ENCODE measurements around the gene SORCS2.

SORCS2 gene

DNA sequence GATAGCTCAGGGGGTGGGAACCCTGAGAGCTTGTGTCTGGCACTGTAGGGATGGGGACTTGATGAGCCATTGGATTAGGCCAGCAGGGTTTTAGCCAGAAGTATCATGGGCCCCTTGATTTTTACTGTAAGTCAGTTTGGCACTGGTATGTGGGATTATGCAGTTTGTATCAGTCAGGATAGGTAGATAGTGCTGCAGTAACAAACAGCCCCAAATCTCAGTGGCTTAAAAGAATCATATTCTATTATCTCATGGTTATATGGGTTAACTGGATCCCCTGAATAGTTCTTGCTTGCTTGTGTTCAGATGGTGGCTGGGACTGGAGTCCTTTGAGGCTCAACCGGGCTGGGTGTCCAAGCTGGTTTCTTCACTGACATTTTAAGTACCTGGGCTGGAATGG, 56.5 kb downstream of the SORCS2 start:
- DNase-seq = no peak

DNA sequence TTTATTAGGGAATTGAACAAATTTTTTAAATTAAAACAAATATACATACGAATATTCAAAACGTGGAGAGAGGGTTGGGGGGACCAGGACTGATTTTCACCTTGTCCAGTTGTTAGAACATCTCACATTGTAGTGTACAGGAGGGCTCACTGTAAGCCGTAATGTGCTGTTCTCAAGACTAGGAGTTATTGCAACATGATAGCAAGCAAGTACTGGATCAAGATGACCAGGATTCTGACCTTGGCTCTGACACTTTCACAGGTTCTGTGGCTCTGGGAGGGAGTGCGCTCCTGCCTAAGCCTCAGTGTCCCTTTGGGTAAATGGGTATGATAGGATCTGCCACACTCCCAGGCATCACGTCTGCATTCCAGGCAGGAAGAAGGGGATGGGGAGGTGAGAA, 59.0 kb downstream of the SORCS2 start:
- DNase-seq = no peak

DNA sequence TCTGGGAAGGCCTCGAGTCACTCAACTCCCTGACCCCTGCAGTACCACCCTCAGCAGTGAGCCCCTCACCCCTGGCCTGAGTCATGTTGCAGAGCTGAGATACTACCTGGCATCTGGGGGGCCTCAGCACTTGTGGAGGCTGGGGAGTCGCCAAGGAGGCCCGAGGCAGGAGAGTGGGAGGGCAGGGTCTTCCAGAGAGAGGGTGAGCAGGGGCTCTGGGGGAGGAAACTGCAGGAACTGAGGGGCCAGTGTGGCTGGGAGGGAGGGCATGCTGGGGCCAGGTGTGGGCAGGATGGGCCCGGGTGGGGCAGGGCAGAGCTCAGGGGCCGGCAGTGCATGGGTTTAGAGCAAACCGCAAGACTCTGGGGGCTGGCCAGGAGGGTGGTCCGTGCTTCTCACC, 59.7 kb downstream of the SORCS2 start:
- DNase-seq = no peak

DNA sequence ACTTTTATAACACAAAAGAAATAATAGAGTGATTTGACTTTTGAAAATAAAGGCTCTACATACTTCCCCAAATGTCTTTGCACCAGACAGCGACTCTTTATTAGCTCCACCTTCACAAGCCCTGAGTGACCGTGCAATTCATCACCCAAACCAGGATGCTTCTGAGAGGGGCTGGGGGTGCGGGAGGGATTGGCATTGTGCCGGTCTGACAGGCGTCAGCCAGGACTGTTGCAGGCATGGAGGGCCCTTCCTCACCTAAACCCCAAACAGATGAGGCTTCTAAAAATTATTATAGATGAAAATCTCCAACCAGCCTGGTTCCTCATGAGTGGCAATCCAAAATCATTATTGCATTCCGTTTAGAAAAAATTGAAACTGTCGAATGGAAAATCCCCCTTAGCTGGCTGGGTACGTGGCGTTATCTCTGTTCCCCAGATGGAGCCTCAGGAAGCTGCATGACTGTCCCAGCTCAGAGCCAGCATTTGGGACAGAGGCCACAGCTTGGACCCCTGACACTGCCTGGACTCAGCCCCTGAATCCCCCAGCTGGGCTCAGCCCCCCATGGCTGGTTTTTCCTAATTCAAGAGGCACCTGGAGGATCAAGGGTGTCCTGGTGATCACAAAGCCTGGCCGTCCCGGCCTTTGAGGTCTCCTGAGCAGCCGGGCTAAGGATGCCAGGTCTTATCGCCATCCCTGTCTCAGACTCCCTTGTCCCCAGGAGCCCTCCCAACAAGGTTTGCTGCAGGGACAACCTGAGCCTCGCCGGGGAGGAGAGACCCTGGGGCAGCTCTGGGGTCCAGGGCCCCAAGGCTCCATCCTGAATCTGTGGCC, 60.4 kb downstream of the SORCS2 start:
- no peak for DNase-seq

DNA sequence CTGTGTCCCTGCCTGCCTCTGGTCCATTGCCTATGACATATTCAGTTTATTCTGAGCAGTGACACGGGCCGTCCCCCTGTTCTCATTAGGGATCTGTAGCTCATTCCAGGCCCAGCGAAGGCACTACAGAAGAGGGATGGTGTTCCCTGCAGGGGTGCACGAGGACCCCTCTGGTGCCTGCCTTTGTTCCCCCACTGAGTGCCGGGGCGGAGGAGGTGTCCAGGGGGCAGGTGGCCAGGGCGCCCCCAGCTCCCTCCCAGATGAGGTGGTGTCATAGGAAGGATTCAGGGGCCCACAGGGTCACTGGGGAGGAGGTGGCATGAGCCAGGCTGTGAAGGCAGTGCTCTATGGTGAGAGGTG, 61.0 kb downstream of the SORCS2 start:
- DNase-seq = no peak

DNA sequence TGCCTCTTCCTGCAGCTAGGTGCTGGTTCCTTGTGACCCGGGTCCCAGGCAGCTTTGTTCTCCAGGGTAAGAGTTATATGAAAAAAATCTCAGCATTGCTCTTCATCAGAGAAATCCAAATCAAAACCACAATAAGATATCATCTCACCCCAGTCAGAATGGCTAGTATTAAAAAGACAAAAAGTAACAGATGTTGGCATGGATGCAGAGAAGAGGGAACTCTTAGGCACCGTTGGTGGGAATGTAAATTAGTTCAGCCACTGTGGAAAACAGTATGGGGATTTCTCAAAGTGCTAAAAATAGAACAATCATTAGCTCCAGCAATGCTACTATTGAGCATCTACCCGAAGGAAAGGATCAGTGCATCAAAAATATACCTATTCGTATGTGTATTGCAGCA, 61.5 kb downstream of the SORCS2 start:
- DNase-seq = no peak

DNA sequence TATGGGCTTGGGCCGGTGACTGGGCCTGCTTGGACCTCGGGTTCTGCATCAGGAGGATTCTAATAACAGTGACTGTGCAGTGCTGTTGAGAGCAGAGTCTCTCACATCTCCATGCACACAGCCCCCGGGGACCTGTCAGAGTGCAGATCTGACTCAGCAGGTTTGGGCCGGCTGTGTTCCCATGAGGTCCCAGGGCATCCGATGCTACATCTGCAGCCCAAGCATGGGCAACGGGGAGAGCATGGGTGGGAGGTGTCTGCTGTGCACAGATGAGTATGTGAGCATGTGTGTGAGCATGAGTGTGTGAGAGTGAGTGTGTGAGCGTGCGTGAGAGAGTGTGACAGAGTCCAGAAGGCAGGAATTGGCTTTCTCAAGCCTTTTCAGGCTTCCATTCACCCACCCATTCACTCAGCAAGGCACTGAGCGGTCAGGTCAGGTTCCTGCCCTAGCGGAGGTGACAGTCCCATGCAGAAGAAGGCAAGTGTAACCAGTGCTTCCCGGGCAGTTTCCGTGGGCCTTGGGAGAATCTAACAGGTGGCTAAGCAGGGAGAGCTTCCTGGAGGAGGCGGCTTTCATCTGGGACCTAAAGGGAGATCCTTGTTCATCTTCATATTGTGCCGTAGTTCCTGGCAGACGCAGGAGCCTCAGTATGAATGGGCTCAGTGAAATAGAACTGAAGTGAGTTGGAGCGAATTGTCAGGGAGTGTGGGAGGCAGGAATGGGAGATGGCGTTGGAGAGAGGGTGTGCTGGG, 62.6 kb downstream of the SORCS2 start:
- no peak for DNase-seq

DNA sequence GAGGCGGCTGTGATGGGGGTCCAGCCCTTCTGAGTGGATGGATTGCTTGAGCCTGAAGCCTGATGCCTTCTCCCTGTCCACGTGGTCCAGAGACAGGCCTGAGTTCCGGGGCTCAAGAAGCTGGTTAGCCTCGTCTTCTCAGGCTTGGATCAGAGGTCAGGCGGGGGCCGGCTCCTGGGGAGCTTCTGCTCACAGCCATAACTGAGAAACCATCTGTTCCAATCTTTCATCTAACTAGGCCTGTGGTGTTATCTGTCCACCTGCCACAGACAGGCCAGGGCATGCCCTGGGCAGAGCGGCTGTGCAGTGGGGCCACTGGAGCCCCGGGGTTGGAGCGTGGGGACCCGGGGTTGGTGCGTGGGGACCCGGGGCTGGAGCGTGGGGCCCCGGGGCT, 63.1 kb downstream of the SORCS2 start:
- DNase-seq = no peak

DNA sequence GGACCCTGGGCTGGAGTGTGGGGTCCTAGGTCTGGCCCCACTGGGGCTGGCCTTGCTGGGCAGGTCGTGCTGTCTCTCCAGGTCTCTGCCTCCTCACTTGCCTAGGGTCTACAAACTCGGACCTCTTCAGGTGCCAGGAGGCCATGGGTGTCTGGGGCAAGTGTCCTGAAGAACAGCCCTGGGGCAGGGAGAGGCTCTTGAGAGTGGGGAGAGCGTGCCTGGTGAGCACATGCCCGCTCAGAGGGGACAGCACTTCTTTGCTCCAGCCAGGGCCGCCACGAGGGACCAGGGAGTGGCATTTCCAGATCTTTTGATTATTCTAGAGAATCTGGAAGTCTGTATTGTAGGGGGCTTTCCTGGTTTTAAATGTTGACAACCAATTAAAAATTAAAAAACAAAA, 63.7 kb downstream of the SORCS2 start:
- no peak for DNase-seq

DNA sequence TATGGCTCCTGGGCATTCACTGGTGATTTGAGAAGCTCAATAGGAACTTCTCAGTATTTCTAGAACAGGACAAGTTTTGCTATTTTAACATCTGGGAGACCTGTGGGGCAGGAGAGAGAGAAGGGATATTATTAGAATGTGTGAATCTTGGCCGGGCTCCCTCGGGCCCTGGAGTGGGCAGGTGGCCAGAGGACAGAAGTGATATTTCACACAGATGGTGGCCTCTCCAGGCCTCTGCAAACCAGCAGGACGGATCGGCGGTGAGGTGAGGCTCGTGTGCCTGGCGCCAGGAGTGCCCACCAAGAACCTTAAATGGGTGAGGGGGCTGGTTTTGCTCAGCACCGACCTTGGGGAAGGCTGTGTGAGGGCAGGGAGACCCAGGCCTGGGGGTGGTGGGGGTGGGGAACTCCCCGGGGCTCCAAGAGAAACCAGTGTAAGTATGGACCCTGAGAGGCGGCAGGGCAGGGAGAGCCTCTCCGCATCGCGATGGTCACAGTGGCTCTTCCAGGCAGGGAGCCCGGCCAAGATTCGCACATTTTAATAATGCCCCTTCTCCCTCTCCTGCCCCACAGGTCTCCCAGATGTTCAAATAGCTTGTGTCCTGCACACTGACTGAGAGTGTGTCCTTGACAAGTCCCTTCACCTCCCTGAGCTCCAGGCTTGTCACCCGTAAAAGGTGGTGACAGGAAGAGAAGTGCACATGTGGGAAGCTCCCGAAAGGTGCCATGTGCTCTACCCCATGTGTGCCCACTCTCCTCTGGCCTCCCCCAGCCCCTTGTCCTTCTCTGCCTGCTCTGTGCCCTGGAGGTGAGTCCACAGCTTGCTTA, 64.9 kb downstream of the SORCS2 start:
- no peak for DNase-seq

DNA sequence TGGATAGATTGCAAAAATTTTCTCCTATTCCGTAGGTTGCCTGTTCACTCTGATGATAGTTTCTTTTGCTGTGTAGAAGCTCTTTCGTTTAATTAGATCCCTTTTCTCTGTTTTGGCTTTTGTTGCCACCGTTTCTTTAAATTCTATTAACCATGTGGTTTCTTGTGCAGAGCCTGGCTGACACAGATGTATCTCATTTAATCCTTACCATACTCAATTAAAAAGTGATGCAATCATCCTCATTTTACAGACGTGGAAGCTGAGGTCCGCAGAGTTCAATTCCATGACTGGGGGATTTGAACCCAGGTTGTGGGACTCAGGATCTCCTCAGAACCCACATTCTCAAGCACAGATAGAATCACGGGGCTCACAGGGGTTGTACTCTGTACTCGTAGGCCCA, 66.7 kb downstream of the SORCS2 start:
- DNase-seq = no peak

DNA sequence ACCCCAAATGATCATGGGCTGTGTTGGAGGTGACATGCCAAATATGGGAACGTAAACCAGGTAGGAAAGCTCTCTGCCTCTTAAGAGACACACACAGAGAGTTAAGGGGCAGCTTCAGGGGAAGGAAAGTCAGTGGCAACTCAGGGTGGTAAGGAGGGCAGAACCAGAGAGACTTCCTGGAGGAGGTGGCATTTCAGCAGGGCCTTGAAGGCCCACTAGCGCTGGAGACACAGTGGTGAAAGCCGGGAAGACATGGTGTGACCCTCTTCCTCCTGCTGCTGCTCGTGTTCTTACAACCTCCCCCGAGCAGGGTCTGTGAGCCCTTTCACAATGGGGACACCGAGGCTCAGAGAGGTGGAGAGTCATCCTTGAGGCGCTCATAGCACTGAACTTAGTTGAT, 68.2 kb downstream of the SORCS2 start:
- DNase-seq = no peak

DNA sequence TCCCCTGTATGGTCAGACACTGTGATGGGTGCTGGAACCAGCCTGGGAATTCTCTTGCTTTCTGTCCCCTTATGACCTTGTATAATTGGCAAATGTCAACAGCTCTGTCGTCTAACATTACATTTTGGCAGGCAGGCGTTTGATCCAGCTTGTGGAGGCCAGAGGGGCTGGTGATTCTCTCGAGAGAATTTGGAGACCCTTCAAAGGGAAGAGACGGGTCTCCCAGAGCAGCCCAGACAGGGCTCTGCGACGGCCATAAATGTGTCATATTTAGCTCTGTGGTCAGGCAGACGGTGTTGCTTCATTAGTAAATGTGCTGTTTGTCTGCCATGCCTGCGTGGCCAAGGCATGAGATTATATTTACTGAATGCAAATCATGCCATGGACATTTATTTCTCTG, 68.7 kb downstream of the SORCS2 start:
- DNase-seq = no peak

DNA sequence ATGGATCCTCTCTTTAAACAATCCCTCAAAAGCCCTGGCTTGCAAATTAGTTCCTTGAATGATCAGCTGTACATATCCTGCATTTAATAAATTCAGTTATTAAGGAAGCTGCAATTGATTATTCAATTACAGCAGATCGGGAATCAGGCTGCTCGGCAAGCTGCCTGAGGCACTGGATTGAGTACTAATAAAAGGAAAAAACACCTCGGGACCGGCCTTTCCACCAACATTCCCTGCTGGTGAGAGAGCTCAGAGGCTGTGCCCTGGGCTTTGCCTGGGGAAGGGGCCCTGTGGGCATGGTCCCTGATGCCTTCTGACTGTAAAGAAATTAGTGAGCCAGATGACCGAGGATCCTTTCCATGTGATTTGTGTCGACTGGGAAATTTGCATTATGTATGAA, 69.2 kb downstream of the SORCS2 start:
- no peak for DNase-seq

DNA sequence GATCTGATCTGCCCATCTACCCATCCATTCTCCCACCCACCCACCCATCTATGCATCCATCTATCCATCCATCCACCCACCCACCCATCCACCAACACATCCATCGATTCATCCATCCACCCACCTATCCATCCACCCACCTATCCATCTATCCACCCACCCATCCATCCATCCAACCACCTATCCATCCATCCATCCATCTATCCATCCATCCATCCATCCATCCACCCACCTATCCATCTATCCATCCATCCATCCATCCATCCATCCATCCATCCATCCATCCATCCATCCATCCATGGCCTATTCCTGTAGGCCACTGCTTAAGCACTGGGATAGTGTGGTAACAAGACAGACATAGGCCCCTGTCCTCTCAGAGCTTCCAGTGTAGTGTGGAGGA, 69.8 kb downstream of the SORCS2 start:
- no peak for DNase-seq

DNA sequence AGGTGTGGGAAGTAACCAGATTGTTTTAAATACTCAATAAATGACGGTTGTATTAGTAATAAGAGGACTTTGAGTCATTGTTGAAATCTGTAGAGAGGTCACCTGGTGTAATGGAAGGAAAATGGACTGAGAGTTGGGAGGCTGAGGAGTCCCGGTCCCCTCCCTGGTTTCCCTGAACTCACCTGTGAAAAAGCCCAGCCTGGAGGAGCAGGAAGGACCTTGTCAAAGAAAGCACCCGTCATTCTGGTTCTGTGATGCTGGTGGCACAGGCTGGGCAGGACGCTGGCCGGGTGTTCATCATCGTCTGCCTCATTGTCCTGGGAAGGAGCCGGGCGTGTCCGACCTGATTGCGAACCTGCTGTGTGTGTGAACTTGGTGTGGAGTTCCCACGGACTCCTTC, 70.8 kb downstream of the SORCS2 start:
- DNase-seq = no peak

DNA sequence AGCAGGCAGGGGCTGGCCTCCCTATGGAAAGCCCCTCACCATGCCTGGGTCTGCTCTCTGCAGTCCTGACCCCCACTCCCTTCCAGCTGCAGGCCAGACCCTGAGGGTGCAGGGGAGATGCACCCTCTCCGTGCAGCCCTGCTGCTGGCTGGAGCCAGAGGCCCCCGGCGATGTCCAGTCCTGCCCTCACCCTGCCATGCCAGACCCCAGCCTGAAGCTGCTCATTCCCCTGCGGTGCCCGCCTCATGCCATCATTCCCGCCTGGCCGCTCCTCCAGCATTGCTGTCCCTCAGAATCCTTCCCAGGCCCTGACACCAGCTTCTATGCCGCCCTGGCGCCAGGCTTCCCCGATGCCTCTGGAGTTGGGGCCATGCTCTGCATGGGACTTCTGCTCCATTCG, 72.4 kb downstream of the SORCS2 start:
- DNase-seq = no peak

DNA sequence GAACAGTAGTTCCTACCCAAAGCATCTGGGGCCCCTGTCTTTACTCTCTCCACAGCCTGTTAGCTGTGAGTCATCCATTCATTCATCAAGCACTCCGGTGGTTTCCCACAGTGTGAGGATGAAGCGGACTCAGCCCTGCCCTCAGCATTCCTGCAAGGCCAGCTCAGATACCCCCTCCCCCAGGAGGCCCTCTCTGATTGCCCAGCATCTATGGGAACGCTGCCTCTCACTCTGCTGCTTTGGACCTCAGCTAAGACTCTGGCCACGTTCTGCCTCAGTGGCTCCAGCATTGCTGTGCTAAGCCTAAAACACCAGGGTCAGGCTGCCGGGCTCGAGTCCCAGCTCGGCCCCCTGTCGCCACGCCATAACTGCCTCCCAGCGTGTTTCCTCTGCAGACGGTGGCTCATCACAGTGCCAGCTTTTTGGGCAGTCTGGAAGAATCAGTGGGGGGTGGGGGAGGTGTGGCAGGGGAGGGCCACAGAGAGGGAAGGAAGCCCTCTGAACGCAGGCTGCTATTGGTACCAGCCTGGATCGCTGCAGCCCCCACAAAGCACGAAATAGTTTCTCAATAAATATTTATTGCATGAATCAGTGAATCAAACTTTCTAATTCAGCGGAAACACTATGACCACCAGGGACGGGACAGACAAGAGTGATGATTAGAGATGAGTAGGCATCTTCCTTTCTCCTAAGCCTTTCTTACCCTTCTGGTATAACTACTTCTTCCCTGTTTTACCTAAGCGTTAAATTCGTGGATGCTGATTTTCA, 74.4 kb downstream of the SORCS2 start:
- DNase-seq = no peak

DNA sequence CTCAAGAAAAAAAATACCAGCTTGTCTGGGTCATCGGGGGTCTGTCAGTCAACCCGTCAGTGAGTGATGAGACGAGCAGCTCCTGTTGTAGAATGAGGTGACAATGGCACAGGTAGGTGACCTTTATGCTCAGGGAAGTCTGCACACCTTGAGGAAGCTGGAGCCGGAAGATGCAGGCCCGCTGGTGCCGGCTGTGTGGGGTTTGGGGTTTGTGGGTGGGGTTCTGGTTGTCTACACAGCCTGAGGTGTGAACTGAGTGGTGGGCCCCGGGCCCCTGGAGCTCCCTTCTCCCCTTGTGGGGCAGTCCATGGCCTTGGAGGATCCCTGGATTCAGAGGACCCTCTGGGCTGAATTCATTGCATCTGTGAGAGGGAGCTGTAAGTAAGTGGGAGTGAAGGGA, 75.5 kb downstream of the SORCS2 start:
- no peak for DNase-seq

DNA sequence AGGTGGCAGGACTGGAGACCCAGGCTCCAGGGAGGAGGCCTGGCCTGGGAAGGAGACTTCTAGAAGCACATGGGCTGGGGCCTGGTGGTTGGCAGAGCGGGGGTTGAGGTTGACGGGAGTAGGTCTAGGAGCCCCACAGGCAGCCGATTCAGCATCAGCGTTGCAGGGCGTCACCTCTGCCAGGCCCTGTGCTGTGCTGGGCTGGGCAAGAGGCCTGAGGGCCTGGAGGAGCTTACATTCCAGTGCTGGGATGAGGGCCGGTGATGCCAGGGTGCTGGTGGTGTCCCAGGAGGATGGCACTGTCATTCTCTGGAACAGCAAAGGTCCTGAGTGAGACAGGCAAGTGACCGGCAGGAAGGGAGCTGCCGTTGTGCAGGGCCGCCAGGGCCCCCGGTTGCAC, 76.6 kb downstream of the SORCS2 start:
- DNase-seq = no peak

DNA sequence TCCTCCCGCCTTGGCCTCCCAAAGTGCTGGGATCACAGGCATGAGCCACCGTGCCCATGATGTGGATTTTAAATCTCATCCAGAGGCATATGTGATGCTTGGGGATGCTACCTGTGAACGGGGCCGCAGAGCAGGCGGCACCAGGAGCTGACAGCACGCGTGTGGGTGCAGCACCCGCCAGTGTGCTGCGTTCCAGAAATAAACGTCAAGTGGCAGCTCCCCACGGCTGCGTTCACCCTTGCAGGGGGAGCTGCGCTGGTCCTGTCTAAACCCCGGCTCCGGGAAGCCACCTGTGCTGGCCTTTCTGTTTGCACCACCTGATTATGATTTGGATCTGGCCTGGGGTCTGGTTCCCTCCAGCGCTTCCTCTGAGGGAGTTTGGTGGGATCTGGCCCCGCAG, 77.8 kb downstream of the SORCS2 start:
- no peak for DNase-seq

DNA sequence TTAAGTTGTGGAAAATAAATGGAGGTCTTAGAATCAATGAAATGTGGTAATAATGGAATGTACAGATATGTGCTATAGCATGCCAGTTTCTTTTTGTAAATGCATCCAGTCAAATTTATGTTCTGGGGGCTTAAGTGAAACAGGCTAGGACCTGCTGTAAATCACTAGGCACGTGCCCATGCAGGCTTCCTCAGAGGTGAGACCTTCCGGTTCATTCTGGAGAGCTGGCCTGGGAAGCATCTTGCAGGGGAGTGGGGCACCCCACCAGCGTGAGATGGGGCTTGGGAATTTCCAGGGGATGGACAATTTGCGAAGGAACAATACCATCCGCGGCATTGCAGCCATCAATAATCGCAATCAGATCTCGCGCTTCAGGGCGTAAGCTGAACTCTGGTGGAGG, 80.1 kb downstream of the SORCS2 start:
- DNase-seq = no peak

DNA sequence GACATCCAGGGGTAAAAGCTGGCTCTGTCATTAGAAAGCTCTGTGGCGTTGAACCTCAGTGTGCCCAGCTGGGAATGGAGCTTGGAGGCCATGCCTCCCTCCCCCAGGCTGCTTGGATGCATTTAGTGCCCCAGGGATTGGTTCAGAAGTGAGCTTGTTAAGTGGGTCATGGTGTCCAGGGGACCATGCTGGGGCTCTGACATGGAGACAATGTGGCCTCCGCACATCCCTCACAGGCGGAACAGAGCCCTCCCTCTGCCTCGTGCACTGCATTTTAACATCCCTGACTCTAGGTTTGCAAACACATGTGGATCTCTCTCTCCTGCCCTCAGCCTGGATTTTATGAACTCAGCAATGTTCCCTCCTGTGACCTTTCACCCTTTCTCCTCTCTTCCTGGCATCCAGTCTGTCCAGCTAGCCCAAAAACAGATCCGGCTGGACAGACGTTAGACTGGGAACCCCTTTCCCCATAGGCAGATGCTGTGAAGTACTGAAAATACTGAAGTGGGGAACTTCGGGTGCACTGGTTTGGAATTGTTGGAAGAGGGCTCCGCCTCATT, 81.5 kb downstream of the SORCS2 start:
- DNase-seq = no peak

Measured in NK-92 treated with Interleukin-12 subunit alpha and Interleukin-12 subunit beta, amount 100 ng/mL, for 24 hours (cell line).